HG02571 (cell line): ENCODE results near the gene SLC38A6.
A peak's percentile ranks its signal among the peaks of the same experiment; 100 is the strongest.
"Not testable (repeated sequence)": the region's sequence is repeated elsewhere in the genome, so short reads cannot be mapped to it uniquely, and the experiment has no call there.

Experiments
- ATAC-seq: cut with Tn5 transposase; IDR thresholded peaks from one replicate; pipeline ENCODE4 v1.9.1; 2021; ENCODE audit warnings: mild to moderate bottlenecking, moderate library complexity; ENCODE audit not compliant: unreplicated experiment

SLC38A6 gene

DNA sequence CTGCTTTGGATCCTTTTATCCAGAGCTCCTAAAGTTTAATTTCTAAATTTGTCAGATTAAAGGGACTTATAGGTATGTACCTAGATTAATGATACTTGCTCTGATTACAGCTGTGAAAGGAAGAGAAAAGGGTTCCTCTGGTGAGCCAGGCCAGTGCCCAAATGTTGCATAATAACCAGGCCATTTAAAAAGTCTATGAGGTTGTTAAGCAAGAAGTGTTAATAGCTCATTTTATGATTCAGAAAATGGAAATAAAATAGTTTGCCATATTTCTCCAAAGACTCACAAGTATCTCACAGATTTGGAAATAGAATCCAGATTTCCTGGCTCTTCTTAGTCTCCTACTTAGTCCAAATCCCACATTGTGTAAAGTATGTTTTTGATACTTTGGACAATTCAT, 67.6 kb downstream of the SLC38A6 start:
- no peak for ATAC-seq

DNA sequence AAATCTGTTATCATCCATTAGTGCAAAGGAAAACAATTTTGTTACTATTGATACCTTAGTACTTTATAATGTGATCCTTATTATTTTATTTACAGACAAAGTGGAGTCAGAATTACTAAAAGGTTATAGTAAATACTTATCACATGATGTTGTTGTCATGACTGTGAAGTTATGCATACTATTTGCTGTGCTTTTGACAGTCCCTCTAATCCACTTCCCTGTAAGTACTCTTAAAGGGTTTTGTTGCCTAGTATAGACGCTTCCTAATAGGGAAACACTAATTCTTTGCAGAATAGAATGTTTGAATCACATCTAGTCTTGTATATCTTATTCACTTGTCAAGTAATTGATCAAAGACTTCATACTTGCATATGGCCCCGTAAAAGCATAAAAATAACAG, 69.4 kb downstream of the SLC38A6 start:
- ATAC-seq: no peak

DNA sequence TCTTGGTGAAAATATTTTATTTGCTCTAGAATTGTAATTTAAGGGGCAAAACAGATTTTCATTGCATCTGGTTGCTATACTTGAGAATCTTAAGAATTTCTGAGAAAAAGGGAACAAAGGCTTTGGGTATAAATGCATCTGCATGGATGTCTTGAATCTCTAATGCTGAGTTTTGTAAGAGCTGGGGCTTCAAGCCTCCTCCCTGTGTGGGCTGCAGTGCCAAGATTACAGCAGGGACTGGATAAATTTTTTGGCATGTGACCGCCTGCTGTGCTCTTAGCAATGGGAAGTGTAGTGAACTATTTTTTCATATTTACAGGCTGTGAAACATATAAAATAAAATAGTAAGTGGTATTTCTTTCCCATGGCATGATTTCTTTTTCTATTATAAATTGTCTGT, 70.0 kb downstream of the SLC38A6 start:
- ATAC-seq: no peak

GRCh38 chr14:61051621-61052020, 70.6 kb downstream of the SLC38A6 start:
- ATAC-seq: no peak

GRCh38 chr14:61063461-61063860, 82.4 kb downstream of the SLC38A6 start:
- ATAC-seq: no peak

- no peak for ATAC-seq
Measured at GRCh38 chr14:61064210-61064609, 83.2 kb downstream of the SLC38A6 start.

- ATAC-seq: no peak
Measured at GRCh38 chr14:61064856-61065255, 83.8 kb downstream of the SLC38A6 start.

- ATAC-seq: no peak
Measured at GRCh38 chr14:61065656-61066055, 84.6 kb downstream of the SLC38A6 start.

DNA sequence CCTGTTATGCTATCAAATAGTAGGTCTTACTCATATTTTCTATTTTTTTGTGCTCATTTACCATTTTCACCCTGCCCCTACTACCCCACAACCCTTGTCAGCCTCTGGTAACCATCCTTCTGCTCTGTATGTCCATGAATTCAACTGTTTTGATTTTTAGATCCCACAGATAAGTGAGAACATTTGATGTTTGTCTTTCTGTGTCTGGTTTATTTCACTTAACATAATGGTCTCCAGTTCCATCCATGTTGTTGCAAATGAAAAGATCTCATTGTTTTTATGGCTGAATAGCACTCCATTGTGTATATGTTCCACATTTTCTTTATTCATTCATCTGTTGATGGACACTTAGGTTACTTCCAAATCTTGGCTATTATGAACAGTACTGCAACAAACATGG, 91.4 kb downstream of the SLC38A6 start:
- ATAC-seq: not testable (repeated sequence)

- no peak for ATAC-seq
Measured at GRCh38 chr14:61074852-61075251, 93.8 kb downstream of the SLC38A6 start.

- no peak for ATAC-seq
Measured at GRCh38 chr14:61076556-61076955, 95.5 kb downstream of the SLC38A6 start.

DNA sequence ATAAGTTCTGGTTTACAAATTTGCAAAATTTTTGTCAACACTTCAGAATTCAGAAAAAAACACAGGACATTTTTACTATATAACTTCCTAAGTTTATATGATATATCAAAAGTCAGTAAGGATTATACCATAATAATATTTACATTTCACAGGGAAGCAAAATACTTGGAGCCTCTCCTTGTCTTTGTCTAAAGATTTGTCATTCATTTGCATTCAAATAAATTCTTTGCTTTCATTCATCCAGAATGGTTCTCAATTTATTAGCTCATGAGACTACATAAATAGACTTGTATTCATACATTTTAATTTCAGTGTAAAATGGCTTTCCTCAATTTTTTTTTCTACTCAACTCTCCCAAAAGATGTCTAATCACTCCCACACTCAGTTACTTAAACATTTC, 96.4 kb downstream of the SLC38A6 start:
- ATAC-seq: no peak

DNA sequence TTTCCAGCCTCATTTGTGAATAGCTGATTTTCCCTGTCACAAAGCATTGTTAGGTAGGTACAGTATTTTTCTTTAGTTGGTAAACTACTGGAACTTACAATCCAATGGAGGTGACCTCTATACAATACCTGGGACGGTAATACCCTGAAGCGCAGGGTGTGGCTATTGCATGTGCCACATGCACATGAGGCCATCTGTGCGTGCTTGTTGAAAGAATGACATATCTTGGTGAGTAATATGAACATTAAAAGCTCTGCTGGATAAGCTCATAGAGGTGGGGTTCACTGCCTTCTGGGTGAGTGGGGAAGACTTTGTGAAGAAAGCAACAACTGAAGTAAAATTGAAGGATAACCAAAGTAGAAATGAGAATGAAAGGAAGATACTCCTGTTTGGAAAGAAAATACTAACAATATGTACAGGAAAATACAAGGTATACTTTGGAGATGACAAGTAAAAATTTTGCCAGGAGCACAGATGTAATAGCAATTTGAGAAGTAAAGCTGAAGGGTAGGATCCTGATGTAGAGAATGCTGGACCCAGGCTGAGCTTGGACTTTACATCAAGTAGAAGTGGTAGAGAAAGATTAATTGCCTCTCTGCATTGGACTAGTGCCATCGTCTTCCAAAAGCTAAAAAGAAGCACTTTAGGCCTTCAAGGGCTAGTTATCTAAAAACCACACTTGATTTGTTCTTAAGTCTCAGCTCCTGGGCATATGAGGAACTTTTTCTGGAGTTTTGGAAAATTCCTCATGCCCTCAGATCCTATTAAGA, 97.1 kb downstream of the SLC38A6 start:
- no peak for ATAC-seq

- ATAC-seq: peak; percentile 94
Measured at GRCh38 chr14:61080591-61081010, 99.6 kb downstream of the SLC38A6 start.

DNA sequence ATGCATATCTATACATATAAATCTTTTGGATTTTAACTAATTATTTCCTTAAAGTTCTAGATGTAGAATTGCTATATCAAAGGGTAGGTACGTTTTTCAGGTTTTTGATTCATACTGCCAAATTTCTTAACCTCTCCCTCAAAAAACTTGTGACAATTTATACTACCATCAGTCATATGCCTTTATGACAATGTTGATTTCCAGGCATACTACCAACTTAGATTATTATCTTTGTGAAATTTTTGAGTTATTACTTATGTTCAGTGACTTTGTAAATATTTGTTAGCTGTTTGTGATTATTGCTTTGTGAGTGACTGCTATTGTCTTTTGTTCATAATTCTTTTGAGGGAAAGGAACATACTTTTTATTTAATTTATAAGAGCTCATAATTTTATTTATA, 107.0 kb downstream of the SLC38A6 start:
- ATAC-seq: no peak

GRCh38 chr14:61089126-61089750, 108.2 kb downstream of the SLC38A6 start:
- ATAC-seq: no peak

GRCh38 chr14:61090432-61091216, 109.6 kb downstream of the SLC38A6 start:
- peak; percentile 96 for ATAC-seq

GRCh38 chr14:61091657-61092273, 110.7 kb downstream of the SLC38A6 start:
- no peak for ATAC-seq

DNA sequence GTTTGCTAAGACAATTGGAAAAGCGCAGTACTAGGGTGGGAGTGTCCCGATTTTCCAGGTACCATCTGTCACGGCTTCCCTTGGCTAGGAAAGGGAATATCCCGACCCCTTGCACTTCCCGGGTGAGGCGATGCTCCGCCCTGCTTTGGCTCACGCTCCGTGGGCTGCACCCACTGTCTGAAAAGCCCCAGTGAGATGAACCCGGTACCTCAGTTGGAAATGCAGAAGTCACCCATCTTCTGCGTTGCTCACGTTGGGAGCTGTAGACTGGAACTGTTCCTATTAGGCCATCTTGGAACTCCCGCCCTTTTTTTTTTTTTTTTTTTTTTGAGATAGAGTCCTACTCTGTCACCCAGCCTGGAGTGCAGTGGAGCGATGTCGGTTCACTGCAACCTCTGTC, 117.1 kb downstream of the SLC38A6 start:
- not testable (repeated sequence) for ATAC-seq

DNA sequence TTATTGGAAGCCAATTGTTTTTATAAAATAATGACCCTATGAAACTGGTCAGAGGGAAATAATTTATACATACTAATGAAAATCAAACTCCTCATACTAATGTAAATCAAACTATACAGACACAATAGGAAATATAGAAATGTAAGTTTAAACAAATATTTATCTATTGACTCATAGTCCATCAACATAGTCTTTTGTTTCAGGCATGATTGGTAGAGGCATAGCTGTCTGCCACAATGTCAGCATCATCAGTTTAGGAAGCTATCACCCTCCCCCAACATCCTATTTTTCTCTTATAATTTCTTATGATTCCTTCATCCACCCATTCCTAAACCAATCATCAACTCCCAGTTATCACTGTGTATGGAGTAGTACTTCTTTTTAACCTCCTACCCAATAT, 117.7 kb downstream of the SLC38A6 start:
- no peak for ATAC-seq

GRCh38 chr14:61099216-61099835, 118.3 kb downstream of the SLC38A6 start:
- ATAC-seq: no peak
